HepG2 (cell line): ENCODE measurements around the gene USP19. TPM values are rescaled to one million over a fixed set of nuclear protein-coding genes. Genes with fewer than 3 reads are reported as not detected.

ENCODE experiments used
- ATAC-seq: fragments of 200-7000 bp; cut with Tn5 transposase; 3 replicates; pipeline ENCODE4 v1.9.1; 2020; ENCODE audit warnings: mild to moderate bottlenecking, moderate library complexity
- BruUV-seq: library from RNA; stranded (reverse); fragments of 400-500 nt; replicated peaks from 2 replicates; lab custom pipeline; 2021; lab: Mats Ljungman, UMichigan
- CTCF ChIA-PET: fragments of 300-600 bp; formaldehyde crosslinking; extraction: SDS; loops from one replicate; lab custom pipeline; 2021; ENCODE audit warnings: low total read pairs, inconsistent platforms, low intra/inter-chr PET ratio; lab: Yijun Ruan, JAX
- POLR2A ChIA-PET: fragments of 350-600 bp; sonication (Branson Sonifier 250); formaldehyde crosslinking; loops from one replicate; lab custom pipeline; 2020; ENCODE audit warnings: antibody characterized with exemption, inconsistent platforms; lab: Yijun Ruan, JAX
- DNase-seq: peaks from one replicate; pipeline ENCODE4 v3.0.0-alpha.2; 2015; ENCODE audit warnings: low spot score
- FAIRE-seq: peaks from 3 replicates; lab custom pipeline; 2011; peaks lifted over from hg19 to GRCh38; lab: Jason Lieb, UNC
- H2AFZ ChIP-seq: one replicate; pipeline ENCODE4 v1.6.1; 2011; ENCODE audit warnings: low read length, inconsistent platforms
- H3K27ac ChIP-seq: fragments of 300-600 bp; 3 replicates; pipeline ENCODE4 v1.8.0; 2011; ENCODE audit warnings: mixed run types, mild to moderate bottlenecking, mixed read lengths, low read length, inconsistent platforms; ENCODE audit not compliant: insufficient read depth; ENCODE audit errors: extremely low read length
- H3K27me3 ChIP-seq, 2 experiments: fragments of 200-600 bp in 1 of 2; 2 replicates in 1 of 2; 3 replicates in 1 of 2; pipeline versions ENCODE4 v1.6.0 to v1.8.0; 2011; ENCODE audit warnings: low read length in 2 of 2, mild to moderate bottlenecking in 2 of 2, moderate library complexity in 2 of 2, inconsistent platforms in 1 of 2; ENCODE audit not compliant: insufficient read depth in 2 of 2, control insufficient read depth in 1 of 2
- H3K36me3 ChIP-seq, 2 experiments: fragments of 200-600 bp in 1 of 2; replicated peaks in 1 of 2; 2 replicates in 1 of 2; 3 replicates in 1 of 2; pipeline versions ENCODE4 v1.5.1 to v1.8.0; 2011; ENCODE audit warnings: low read length in 2 of 2, inconsistent platforms in 1 of 2; ENCODE audit not compliant: insufficient read depth in 2 of 2, control insufficient read depth in 1 of 2
- H3K4me1 ChIP-seq: 2 replicates; pipeline ENCODE4 v1.5.1; 2012; ENCODE audit warnings: low read length, inconsistent platforms; ENCODE audit not compliant: insufficient read depth
- H3K4me2 ChIP-seq: 2 replicates; pipeline ENCODE4 v1.6.0; 2011; ENCODE audit warnings: low read depth, low read length, inconsistent platforms
- H3K4me3 ChIP-seq, 3 experiments: fragments of 200-600 bp in 1 of 3; sonication (generic), shearing (Covaris generic) in 1 of 3; replicated peaks in 1 of 3; 2 replicates each; pipeline ENCODE4 v1.5.1; 2011 to 2016; ENCODE audit warnings: low read length in 3 of 3, inconsistent platforms in 2 of 3, low read depth in 2 of 3, mild to moderate bottlenecking in 2 of 3, control low read depth in 1 of 3, mixed read lengths in 1 of 3; ENCODE audit not compliant: insufficient read depth in 1 of 3
- H3K79me2 ChIP-seq: one replicate; pipeline ENCODE4 v1.6.1; 2011; ENCODE audit warnings: low read length, inconsistent platforms; ENCODE audit not compliant: insufficient read depth
- H3K9ac ChIP-seq: 2 replicates; pipeline ENCODE4 v1.6.0; 2011; ENCODE audit warnings: mild to moderate bottlenecking, low read depth, low read length, inconsistent platforms; ENCODE audit not compliant: insufficient read depth
- H3K9me3 ChIP-seq: 2 replicates; pipeline ENCODE4 v1.5.1; 2012; ENCODE audit warnings: mild to moderate bottlenecking, low read length
- H4K20me1 ChIP-seq: 2 replicates; pipeline ENCODE4 v1.6.0; 2011; ENCODE audit warnings: inconsistent platforms, mild to moderate bottlenecking, low read length, moderate library complexity; ENCODE audit not compliant: insufficient read depth
- CSRNP2 ChIP-seq: sonication (generic); formaldehyde crosslinking; conservative IDR thresholded peaks from 2 replicates; pipeline ENCODE4 v1.8.0; 2022; ENCODE audit warnings: low read depth, missing genetic modification reagents
- STAT5B ChIP-seq: sonication (generic); formaldehyde crosslinking; IDR thresholded peaks from 2 replicates; pipeline ENCODE4 v1.4.0; 2020; ENCODE audit warnings: missing genetic modification reagents
- TBP ChIP-seq: sonication (generic); formaldehyde crosslinking; IDR thresholded peaks from 2 replicates; pipeline ENCODE4 v1.5.0; 2020; ENCODE audit warnings: missing genetic modification reagents
- WIZ ChIP-seq: sonication (generic); formaldehyde crosslinking; IDR thresholded peaks from 2 replicates; pipeline ENCODE4 v1.5.1; 2020; ENCODE audit warnings: mild to moderate bottlenecking, missing genetic modification reagents
- WGBS: methylation state at CpG from one replicate; pipeline ENCODE4 v1.1.6; 2017; ENCODE audit warnings: low lambda C conversion rate; 5-methylcytosine and 5-hydroxymethylcytosine counted together
- in situ Hi-C: cut with HindIII; loops from 2 replicates; pipeline ENCODE4 v1.10.0; 2017; ENCODE audit warnings: low pct_unique_long_range_greater_than_20kb; ENCODE audit not compliant: extremely low pct_ligation_motif_present
- intact Hi-C: fragments of 100-400 bp; cut with micrococcal nuclease; formaldehyde crosslinking; loops from one replicate; pipeline ENCODE4 v1.10.0; 2022; ENCODE audit not compliant: unreplicated experiment
- polyA plus RNA-seq, 8 experiments: library from polyadenylated mRNA; depleted of rRNA in 3 of 8; stranded (reverse) in 7 of 8; unstranded in 1 of 8; fragments of >200 nt; fragmentation: Illumina TruSeq in 4 of 8; extraction: Trizol in 4 of 8; gene quantifications; 2 replicates each; pipeline versions ENCODE4 v1.2.1 to v1.2.3, GENCODE V29; 2011 to 2016; ENCODE audit warnings: low read depth in 4 of 8, missing spikeins in 1 of 8, mixed read lengths in 1 of 8; ENCODE audit not compliant: insufficient read depth in 1 of 8
- total RNA-seq, 5 experiments: library from RNA; depleted of rRNA; stranded (reverse); fragments of >200 nt; fragmentation: Illumina TruSeq; extraction: Trizol; gene quantifications; 2 replicates each; pipeline ENCODE4 v1.2.3, GENCODE V29; 2016; ENCODE audit warnings: low read depth in 1 of 5

The USP19 gene
- total and polyA plus RNA-seq, 2 of the 13 experiments (the other 11 are each of a cell fraction or from before 2014, with no cell fraction given), result 28.3 to 31.7 TPM

- peaks cover 29 to 58% of the 10 kb centered on the region in 2 experiments for H3K36me3 ChIP-seq
- H3K4me3 ChIP-seq, result no peak overlapping the region
- peaks cover 16% of the 10 kb centered on the region for H3K4me1 ChIP-seq
- FAIRE-seq (no peak), DNase-seq (no peak), ATAC-seq (no peak)
- peaks cover under 1% of the 10 kb centered on the region; the same call in 1 of the 2 replicates for H4K20me1 ChIP-seq
- H3K4me2 ChIP-seq, result no peak overlapping the region
- no peak overlapping the region for H3K27ac ChIP-seq
- TF ChIP-seq STAT5B (no peak), WIZ (no peak), TBP (CRISPR knock-in tag) (no peak), CSRNP2 (CRISPR knock-in tag) (no peak)
- ChIA-PET POLR2A (interaction anchor here (1.4 kb wide), 1 partner anchor 22 kb away, joined by 3 read pairs; the partner anchor contains the start of gene USP19), CTCF (no interaction called here)
- H3K79me2 ChIP-seq, result peaks cover 9% of the 10 kb centered on the region
- BruUV-seq, result no TSS peak
- in situ Hi-C loops (no loop called here), intact Hi-C loops (no loop called here)
- H3K27me3 ChIP-seq, result no peaks in the 10 kb centered on the region; a peak in 1 of 5 replicates
- no peaks in the 10 kb centered on the region for H3K9me3 ChIP-seq
- 89% methylated on average over 5 of the region's 5 CpGs for WGBS
- H3K9ac ChIP-seq, result no peak overlapping the region
- H2AFZ ChIP-seq, result no peak overlapping the region
These were observed 22.2 kb downstream of the USP19 start for GRCh38 chr3:49098429-49098828.
